GM20000 (cell line): ENCODE data around the gene RASGRP3.
"Not testable (repeated sequence)": the region's sequence is repeated elsewhere in the genome, so short reads cannot be mapped to it uniquely, and the experiment has no call there.

Experiments used
- DNase-seq: peaks from one replicate; pipeline ENCODE4 v3.0.0; 2012; ENCODE audit warnings: low spot score
- TF ChIP-seq, protein P1 (sequence below): IDR thresholded peaks from 2 replicates; pipeline ENCODE4 v1.5.1; 2012; ENCODE audit warnings: mild to moderate bottlenecking, control low read depth; ENCODE audit errors: extremely low read depth, missing control alignments

Gene RASGRP3

DNA sequence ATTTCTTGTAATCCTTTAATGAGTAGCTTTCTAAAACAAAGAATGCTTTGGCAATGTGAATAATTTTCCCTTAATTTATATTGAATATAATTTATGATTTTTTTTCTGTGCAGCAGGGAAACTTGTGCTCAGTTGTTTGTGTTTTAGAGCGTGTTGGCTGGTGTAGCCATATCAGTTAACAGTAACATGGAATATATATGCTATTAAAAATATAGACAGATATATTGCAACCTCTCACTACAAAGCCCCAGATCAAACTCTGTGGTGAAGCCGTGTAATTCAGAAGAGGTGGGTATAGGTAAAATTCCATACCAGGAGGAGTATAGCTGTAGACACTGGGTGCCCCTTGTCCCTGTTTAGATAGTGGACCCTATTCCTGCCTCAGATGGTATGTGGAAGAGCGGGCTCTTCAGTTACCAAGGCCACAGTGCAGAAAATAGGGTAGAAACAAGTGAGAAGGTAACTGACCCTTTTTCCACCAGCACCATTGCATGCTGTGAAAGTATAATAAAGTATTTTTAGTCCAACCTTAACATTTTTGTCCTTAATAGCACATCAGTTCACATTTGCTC, 18.1 kb upstream of the RASGRP3 start:
- DNase-seq = no peak
- TF ChIP-seq, protein P1, sequence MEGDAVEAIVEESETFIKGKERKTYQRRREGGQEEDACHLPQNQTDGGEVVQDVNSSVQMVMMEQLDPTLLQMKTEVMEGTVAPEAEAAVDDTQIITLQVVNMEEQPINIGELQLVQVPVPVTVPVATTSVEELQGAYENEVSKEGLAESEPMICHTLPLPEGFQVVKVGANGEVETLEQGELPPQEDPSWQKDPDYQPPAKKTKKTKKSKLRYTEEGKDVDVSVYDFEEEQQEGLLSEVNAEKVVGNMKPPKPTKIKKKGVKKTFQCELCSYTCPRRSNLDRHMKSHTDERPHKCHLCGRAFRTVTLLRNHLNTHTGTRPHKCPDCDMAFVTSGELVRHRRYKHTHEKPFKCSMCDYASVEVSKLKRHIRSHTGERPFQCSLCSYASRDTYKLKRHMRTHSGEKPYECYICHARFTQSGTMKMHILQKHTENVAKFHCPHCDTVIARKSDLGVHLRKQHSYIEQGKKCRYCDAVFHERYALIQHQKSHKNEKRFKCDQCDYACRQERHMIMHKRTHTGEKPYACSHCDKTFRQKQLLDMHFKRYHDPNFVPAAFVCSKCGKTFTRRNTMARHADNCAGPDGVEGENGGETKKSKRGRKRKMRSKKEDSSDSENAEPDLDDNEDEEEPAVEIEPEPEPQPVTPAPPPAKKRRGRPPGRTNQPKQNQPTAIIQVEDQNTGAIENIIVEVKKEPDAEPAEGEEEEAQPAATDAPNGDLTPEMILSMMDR = no peak

DNA sequence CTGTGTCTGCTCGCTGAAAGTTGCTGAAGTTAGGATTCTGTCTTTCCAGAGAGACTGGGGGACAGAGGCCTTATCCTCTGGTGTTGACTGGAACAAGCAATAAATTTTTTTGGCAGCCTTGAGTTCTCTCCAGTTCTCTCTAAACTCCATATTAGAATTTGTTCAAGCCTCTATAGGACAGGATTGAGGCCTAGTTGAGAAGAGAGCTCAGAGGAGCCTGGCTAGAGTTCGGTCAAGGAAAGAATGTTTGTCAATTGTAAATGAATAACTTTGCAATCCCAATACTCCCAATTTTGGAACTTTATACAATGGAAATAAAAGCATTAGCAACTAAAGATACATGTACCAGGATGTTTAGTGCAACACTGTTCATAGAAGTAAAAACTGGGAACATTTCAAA, 16.7 kb upstream of the RASGRP3 start:
- DNase-seq = no peak
- TF ChIP-seq, protein P1 = no peak

DNA sequence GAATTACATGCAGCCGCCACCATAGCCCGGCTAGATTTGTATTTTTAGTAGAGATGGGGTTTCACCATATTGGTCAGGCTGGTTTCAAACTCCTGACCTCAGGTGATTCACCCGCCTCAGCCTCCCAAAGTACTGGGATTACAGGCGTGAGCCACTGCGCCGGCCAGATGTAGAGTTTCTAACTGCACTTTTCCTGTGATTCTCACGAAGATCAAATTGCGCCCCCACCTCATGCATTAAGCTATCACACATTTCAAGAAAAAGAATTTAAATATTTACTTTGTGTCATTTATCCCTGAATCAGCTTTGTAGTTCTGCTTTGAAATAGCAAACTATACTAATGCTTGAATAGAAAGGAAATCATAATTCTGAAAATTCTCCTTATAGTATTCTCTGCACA, 13.9 kb upstream of the RASGRP3 start:
- DNase-seq = not testable (repeated sequence)

DNA sequence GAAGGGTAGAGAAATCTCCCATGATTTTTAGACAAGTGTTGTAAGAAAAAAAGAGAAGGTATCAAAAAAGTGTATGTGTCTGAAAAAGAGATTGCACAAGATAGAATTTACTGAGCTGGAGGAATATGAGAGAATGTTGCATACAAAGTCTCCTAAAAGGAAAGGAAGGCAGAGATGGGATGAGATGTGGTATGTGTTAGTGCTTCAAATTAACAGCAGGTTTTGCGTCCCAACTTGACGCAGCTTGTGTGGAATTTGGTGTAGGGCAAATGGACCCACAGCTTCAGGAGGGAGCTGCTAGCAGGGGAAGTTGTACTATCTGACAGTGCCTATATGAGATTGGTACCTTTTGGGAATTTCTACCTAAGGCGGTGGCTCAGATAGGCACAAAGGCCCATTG, 9.0 kb upstream of the RASGRP3 start:
- DNase-seq = no peak
- TF ChIP-seq, protein P1 = no peak

GRCh38 chr2:33469238-33469637, 7.2 kb upstream of the RASGRP3 start:
- TF ChIP-seq, protein P1 = no peak
- DNase-seq = no peak

DNA sequence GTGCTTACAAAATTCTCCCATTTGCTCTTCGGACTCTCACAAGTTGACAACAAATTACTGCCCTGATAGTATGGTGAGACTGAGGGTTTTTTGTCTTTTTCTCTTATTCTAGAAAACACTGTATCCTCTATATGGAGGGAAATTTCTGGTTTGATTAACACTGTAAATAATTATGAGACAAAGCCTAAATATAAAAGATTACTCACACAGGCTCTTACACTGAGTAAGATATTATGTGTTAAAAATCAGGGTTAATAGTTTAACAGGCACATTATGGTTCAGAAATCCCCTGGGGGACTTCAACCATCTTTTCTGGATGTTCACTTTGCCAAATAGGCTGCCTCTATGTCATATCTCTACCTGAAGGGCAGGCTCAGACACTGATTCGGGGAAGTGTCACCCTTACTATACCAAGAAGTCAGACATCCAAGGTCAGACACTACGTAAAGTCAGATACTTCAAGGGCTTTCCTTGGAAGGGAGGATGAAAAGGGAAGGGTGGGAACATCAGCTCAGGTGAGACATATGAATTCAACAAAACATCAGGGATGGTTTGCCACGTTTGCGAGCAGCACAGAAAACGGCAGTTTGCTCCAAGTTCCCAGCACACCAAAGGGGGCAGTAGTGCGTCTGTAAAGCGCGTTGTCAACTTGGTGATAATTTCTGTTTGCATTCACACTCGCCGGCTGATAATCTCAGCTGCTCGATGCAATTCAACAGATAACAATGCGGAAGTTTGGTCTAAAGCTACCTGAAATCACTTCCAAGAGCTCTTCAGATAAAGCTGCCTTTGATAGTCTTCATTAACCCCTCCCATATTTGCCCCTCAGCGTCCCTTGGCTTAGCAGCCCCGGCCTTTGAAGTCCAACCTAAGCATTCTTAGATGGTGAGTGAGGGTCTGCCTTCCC, 972 bp upstream of the RASGRP3 start:
- DNase-seq = peak; percentile 67
- TF ChIP-seq, protein P1 = peak; percentile 65

DNA sequence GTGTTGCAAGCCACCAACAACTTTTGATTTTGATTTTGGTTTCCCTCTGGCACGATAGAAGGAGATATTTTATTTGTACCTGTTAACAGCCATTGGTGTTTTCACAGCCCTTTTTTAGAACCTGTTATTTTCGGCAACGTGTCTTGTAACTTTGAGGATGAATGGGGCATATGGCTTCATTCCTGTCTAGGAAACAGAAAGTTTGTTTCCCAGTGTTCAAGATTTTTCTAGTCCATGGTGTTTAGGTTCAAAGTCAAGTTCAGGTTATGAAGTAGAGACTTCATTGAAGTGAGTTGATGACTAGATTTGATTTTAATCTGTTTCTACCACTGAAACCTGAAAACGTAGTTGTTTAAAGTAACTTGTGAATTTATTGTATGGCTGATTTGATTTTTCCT, 343 bp downstream of the RASGRP3 start:
- TF ChIP-seq, protein P1 = no peak
- no peak for DNase-seq
